HG03460 (cell line): ENCODE data around the gene MAPK10.

Source experiments
- ATAC-seq: cut with Tn5 transposase; IDR thresholded peaks from one replicate; pipeline ENCODE4 v1.9.1; 2021; ENCODE audit not compliant: unreplicated experiment

Gene MAPK10

DNA sequence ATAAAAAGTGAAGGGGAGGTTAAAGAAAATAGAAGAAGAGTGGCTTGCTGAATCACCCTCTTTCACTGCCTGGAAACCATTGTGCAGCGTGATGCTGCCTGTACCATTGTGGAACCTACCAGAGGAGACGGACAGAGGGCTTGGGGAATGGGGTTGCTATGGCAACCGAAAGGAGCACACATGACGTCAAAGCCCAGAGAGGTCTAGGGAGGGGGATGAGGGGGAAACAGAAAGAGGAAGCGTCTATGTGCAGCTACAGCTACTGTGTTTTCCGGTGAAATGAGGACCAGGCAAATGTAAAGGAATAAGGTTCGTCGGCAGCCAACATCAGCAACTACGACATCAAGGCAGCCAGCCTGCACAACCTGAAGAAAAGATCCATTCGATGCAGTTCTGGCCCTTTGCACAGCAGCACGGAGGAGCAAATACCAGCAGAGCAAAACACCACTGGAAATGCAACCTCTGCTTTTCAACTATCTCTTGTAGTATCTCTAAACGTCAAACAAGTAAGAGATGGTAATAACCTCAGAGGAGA lies at the start of gene MAPK10:
TSS of gene MAPK10 (minus strand) at position 110 of the 535 bp plus-strand sequence.
- ATAC-seq: peak; percentile 97

DNA sequence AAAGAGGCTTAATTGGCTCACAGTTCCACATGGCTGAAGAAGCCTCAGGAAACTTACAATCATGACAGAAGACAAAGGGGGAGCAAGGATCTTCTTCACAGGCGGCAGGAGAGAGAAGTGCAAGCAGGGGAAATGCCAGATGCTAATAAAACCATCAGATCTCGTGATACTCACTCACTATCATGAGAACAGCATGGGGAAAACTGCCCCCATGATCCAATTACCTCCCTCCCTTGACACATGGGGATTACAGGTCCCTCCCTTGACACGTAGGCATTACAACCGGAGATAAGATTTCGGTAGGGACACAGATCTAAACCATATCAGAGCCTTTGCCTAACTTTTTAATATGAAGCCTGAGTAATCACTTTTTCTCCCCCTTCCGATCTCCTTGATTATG lies 43.7 kb upstream of the MAPK10 start:
- ATAC-seq: no peak

DNA sequence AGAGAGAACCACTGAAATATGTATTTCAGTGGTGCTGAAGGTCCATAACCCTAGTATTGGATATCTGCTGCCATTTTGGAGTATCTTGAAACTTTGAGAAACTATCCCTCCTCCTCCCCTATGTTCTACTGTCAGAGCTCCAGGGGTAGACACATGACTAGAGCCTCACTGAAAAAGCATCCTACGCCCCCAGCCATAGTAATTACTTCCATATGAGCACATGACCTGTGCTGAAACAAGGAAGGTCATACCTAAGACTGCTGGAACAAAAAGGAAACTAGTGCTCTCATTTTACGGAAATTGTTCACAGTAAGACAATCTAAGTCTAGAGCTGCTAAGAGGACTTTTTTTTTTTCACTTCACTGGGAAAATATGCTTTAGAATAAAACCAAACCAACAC lies 42.0 kb upstream of the MAPK10 start:
- no peak for ATAC-seq

DNA sequence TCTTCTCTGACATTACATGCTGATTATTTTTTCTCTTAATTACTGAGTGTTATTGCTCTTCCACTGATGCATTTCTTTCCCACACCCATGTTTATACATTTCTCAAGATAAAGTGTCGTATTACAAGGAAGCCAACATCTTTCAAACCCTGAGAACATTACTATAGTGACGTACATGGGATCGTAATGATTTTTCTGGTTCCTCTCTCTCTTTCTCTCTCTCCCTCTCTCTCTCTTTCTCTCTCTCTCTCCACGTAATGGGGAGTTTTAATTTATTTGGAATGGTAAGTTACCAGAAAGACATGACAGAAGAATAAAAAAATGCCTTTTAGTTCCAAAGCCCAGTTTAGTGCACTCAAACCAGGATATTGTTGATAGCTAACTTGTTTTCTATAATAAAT lies 40.4 kb upstream of the MAPK10 start:
- ATAC-seq: no peak

DNA sequence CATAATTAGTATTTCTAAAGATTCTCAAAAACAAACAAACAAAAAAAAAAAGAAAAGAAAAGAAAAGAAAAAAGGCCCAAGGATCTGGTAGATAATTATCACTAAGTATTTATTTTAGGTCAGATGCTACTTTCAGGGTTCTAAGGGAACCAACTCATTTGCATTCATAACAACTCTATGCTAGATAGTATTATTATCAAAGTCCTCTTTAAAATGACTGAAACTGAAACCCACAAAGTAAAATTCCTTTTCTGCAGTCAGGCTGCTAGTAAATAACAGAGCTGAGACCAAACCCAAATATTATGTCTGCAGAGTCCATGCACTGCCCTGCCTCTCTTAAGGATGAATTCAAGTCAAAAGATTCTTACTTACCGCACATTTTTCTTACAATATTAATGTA lies 38.3 kb upstream of the MAPK10 start:
- no peak for ATAC-seq

DNA sequence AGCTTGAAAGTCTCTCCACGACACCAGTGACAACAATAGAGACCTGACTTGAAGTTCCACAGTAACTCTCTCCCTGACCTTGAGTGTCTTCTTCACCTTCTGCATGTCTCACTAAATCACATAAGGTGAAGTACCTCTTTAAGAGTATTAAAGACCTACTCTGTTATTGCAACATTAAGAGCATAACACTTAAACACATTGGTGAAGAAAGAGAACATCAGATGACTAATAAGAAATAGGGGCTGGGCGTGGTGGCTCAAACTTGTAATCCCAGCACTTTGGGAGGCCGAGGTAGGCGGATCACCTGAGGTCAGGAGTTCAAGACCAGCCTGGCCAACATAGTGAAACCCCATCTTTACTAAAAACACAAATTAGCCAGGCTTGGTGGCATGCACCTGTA lies 33.9 kb upstream of the MAPK10 start:
- ATAC-seq: no peak

DNA sequence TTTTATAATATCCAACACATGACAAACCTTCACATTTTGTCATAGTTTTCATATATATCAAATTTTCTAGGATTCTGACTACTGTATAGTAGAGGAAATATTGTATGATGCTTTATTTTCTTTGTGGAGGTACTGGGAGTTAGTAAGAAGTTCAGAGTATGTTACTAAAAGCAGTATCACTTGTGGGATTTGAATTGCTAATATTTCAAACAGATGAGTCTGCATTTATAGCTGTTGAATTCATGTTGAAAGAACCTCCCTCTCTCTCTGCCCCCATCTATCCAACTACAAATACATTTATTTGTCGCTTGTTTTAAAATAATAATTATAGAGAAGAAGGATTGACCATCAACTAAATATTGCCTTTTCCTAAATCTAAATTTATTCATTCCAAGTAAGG lies 29.8 kb upstream of the MAPK10 start:
- no peak for ATAC-seq

DNA sequence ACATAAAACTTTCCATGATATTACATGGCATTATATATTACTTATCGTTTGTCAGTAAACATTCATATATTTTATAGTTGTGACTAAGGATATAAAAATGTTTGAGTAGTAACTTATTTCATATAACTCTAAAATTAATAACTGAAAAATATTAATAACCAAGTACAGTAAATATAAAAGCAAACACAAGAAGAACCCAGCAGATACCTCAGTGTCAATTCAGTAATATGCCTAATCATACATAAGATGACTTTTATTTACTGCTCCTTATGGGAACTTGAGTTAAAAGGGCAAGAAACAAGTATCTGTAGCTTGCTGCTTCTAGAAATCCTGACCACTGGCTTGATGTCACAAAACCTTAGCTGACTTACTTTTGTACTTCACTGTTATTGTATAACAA lies 28.4 kb upstream of the MAPK10 start:
- ATAC-seq: no peak

DNA sequence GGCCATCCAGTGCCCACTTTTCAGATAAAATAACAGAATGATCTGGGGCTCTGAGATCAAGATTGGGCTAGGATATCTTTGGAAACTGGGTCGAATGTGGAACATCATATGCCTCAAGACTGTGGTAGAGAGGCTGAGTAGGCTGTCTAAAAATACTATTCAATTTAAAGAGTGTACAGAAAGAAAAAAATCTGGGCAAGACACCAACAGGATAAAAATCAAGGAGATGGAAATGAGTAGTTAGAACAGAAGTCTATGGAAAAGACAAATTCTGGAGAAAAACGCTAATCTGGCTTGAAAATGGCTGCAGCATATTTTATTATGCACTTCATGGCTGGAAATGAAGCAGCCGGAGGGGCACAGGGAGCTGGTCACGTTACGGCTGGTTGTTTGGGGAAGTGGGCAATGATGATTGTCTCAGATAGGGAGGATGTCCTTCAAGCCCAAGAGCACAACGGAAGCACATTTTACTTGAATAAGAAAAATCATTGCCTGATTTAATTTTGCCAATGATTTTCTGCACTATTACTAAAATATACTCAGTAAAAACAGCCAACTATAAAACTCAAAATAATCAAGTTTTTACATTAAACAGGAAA lies 27.1 kb upstream of the MAPK10 start:
- no peak for ATAC-seq

DNA sequence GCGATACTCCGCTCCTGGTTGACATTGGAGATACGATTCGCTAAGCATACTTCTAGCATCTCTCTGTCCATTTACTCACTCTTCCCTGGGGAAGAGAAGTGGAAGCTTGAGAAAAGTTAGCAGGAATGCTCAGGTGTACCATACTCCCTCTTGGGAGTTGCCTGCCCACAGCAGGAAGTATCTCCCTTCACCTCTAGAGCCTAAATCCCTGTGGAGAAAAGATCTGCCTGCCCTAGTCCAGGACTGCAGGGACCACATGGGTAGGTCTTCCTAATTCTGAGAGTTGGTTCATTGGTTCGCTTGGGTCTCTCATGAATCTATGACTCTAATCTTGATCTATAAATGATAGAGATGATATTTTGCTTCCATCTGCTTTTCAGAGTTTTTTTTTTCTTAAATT lies 26.3 kb upstream of the MAPK10 start:
- no peak for ATAC-seq

DNA sequence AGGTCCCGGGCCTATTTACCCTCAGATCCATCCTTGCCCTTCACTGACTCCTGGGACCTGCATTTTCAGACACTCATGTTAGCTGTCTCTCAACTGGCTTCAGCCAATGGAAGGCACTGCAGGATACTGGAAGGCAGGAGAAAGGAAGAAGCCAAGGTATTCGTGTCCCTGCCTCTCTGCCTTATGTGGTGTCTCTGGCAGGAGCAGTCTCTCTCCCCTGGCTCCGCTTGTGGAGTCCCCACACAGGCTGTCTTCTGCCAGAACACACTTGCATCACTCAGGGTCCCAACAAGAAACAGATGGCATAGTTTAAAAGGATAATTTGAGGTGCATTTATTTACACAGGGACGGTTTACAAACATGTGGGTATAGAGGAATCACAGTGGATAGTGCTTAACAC lies 21.6 kb upstream of the MAPK10 start:
- no peak for ATAC-seq

DNA sequence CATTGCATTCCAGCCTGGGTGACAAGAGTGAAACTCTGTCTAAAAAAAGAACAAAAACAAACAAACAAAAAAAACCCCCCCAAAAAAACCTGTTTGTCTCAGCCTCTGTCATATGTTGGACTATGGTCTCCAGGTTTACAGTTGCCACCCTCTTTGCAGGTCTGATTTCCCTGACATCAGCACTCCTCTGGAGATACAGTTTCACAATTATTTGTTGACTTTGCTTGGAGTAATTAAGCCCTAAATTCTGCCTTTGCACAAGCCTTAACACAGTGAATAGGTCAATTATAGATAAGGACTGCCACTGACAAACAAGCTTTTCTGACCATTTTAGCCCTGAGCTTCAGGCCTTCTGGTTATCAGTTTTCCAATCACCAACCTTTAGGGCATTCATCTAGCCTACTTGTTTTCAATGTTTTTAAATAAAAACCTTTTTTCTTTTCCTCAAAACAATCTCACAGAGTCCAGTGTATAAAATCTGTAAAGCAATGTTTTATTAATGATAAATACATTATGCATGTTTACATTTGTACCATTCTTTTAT lies 20.4 kb upstream of the MAPK10 start:
- no peak for ATAC-seq

DNA sequence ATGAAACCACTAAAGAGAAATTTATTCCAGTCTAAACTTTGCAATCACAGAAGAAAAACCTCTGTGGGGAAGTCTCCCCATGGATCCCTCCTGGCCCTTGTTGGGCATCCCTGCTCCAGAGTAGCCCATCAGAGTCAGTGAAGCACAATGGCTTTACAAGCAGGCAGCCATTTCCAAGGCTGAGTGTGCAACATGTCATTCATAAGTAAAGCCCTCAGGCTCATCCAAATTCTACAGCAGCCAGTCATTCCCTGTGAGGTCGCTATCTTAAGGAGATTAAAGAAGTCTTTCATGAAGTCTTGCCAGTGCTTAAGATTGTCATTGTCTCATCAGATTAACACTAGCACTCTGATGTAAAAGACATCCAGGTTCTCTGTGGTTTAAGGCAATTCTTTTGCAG lies 17.0 kb upstream of the MAPK10 start:
- no peak for ATAC-seq

DNA sequence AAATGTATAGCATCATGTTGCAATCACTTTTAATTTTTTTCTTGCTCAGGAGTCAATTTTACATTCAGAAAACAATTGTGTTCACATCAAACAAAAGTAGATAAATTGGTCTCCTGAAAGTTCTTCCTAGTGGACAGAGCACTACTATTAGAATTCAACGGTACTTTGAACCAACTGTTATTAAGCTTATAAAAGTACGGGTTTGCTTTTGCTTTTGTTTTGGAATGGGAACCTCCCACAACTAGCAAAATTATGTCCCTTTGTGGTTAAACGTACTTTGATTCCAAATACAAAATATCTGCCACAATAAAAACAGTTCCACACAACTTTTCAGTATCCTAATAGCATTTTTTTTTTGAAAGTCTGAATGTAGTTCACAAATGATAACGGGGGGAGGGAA lies 8.6 kb upstream of the MAPK10 start:
- no peak for ATAC-seq

DNA sequence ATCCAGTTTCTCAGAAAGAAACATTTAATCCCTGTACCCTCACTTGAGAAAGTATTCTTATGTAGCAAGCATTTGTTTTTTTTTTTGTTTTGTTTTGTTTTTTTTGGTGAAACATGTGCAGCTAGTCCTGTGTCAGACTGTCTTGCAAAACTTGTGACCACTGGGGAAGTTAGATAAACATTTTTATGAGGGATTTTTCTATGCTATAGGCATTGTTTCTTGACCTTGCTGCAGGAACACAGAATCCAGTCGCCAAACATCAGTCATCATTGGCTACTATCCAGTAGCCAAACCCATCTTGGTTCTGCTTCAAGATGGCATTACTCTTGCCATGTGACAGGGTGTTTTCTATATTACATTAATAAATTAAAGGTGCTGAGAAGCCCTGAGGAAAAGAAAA lies 7.7 kb upstream of the MAPK10 start:
- no peak for ATAC-seq

DNA sequence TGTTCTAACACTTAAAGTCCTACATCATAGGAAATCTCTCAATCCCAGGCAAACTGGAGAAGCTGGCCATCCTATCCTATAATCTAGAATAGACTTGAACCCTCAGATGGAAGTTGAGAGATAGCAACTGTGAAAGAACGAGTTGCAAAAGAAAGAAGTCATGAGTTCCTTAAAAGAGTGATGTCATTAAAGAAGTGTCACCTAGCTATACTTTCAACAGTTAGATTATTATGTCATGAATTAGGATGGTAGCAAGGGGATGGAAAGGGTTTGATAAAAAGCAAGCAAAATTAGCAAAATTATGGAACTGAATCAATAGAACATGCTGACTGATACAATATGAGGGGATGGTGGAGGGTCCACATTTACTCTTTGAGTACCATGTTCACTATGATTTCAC lies 7.1 kb upstream of the MAPK10 start:
- no peak for ATAC-seq

DNA sequence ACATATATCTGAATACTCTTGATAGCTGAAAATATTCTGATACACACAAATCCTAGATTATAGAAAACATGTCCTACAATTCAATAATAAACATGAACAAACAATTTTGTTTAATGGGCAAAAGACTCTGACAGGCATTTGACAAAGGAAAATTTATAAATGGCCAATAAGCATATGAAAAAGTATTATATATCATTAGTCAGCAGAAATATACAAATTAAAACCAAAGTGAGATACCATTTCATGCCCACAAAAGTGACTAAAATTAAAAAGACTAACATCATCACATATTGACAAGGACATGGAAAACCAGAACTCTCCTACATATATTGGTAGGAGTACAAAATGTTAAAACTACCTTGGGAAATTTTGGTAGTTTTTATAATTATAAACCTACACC lies 2.7 kb upstream of the MAPK10 start:
- no peak for ATAC-seq

DNA sequence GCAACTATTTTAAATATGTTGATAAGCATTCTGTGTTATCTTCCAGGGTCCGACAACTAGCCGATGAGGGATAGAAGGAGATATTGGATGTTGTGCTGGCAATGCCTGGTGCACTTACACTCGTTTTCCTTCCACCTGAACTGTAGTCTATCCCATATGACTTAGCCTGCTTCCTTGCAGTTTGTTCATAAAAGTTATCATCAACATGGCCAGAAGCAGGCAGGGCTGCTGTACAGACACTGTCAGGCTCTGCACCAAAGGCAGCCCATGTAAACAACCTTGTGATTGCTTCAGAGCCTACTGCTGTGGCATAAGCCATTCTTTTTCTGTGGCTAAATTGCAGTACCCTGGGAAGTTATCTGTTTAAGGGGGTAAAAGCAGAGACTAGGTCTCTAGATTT lies 1.6 kb downstream of the MAPK10 start:
- no peak for ATAC-seq

DNA sequence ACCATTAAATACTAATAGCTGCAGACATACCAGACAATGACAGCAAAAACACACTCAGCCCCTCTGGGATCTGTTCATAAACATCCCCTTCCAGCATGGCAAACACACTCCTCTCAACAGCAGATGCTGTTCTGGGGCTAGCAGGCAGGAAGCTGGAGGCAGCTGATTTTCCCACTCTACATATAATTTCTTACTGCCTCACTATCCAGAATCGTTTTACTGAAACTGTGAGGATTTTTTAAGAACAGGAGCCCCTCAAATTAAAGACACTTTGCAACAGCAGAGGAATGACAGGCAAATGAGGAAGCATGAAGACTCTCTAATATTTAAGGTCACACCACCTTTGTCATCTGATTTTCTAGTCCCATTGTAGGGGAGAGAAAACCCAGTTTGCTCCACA lies 2.2 kb downstream of the MAPK10 start:
- ATAC-seq: no peak

DNA sequence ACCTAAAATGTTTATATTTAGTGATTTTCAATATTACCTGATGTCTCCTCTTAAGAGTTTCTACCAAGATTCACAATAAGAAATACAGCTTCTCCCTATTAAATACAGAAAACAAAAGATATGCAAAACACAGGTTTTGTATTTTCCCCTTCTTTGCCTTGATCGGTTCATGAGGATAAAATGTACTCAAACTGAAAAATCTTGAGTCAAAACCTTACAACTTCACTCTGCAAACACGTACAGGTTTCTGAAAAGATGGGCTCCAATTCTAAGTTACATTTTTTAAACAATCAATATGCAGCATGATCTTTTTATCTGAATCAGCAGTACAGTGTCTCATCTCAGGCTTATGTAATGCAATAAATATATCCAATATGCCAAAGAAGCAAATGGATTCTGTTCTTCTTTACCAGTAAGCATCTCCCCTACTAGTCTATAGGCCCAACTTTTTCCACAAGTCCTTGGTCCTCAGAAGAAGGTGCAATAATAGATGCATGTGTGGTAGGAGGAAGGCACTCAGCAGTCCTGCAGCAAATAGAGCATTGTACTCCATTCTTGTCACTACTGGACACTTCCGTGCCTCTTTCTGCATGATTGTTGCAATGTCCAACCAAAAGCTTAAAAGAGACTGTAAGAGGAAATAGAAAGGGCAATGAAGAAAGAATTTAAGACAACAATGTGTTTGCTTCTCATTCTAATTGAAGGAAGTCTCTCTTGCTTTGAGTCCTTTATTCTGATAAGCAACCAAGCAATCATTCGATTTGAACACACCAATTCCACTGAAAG lies 3.2 kb downstream of the MAPK10 start:
- no peak for ATAC-seq

DNA sequence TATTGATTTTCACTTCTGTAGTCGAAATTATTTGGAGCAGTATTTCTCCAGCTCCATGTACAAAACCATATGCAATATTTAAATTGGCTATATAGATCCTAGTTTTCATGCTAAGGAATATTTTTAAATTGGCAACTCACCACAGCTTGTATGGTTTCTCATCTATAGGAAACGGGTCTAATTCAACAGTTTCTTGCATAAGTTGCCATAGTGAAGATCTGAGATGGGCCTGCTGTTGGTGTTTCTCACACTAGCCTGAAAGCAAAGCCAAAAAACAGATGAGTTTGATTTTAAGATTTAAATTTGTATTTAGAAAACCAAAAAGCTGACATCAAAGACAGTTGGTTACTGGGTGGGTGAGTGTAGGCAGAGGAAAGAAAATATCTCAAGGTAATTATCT lies 5.5 kb downstream of the MAPK10 start:
- ATAC-seq: no peak

DNA sequence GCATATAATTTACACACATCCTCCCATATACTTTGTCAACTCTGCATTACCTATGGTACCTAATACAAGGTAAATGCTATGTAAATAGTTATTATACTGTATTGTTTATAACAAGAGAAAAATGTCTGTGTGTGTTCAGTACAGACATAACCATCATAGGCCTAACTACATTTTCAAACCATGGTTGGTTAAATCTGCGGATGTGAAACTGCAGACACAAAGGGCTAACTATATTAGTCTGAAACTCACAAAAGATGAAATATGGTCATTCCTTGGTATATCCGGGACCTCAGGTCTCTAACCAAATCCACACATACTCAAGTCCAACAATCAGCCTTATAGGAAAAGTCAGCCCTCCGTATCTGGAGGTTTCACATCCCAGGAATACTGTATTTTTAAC lies 13.5 kb downstream of the MAPK10 start:
- ATAC-seq: no peak
